Right kidney (tissue), 1 donor: ENCODE data around the gene DVL1.

Experiments
- DNase-seq: peaks from one replicate; pipeline ENCODE4 v3.0.0-alpha.2; 2016

DVL1 gene

DNA sequence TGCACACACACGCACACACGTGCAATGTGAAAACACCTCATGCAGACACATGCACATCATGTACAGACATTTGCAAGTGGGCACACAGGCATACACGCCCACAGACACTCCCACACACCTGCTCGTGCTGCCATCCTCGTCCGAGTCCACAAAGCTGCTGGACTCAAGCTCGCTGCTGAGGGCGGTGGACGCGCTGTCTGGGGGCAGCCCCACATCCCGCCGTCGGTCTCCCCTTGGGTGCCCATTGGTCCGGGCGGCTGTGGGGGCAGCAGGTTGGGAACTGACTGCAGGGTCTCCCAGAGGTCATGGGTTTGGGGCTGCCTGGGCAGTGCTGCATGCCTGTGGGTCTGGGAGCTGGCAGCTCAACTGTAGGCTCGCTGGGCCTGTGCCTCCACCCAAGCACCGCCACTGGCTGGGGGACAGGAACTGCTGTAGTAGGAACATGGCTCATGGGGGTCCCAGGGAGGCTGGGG is 7.6 kb downstream of the DVL1 start:
- no peak for DNase-seq

DNA sequence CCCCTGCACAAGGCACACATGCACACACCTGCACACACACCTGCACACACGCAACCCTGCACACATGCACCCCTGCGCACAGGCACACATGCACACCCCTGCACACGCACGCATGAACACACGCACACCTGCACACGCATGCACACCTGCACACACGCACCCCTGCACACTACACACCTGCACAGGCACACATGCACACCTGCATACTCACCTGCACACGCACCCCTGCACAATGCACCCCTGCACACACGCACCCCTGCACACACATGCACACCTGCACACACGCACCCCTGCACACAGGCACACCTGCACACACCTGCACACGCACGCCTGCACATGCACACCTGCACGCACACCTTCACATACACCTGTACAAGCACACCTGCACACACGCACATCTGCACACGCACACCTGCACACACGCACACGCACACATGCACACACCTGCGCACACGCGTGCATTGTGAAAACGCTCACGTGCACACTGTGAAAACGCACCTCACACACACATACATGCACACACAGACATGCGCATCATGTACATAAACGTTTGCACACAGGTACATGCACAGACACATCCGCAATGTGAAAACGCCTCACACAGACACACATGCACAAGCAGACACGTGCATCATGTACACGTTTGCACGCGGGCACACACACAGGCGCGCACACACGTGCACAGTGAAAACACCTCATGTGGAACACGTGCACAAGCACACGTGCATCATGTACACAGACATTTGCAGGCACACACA is 8.2 kb downstream of the DVL1 start:
- DNase-seq = no peak

DNA sequence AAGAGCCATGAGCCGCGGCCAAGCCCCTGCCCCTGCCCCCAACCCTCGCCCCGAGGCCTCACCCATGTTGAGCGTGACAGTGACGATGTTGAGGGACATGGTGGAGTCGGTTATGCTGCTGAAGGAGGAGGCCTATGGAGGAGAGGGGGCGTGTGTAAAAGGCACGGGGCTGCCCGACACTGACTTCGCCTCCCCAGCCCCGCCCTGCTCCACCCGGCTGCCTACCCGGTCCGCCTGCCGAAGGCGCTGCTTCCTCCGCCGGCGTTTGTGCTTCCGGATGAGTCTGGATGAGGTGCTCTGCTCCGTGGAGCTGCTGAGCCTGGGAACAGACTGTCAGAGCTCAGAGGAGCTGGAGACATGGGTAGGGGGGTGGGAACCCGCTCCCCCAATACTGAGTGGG is 9.0 kb downstream of the DVL1 start:
- no peak for DNase-seq

DNA sequence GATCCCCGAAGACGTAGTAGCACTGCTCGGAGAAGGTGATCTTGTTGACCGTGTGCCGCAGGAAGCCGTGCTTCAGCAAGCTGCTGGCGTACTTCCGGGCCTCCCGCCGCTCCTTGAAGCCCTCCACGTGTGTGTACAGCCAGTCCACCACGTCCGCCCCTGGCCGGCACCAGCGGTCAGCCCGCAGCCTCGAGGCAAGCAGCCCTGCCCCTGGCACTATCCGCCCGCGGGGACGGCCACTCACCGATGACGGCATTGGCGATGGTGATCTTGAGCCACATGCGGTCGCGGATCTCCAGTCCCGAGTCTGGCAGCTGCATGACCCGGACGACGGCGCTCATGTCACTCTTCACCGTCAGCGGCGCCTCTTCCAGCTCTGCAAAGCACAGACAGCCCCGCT is 10.9 kb downstream of the DVL1 start:
- no peak for DNase-seq

DNA sequence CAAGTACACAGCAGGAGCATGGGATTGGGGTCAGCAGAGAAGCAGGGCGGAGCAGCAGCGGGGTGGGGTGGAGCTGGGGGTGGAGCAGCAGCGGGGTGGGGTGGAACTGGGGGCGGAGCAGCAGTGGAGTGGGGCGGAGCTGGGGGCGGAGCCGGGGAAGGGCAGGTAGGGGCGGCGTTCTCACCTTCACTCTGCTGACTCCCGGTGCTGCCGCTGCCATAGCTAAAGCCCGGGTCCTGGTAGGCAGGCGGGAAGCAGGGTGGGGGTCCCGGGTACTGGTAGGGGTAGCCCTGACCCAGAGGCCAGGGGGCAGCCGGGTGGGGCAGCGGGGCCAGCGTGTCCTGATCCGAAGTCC is 11.4 kb downstream of the DVL1 start:
- DNase-seq = no peak

DNA sequence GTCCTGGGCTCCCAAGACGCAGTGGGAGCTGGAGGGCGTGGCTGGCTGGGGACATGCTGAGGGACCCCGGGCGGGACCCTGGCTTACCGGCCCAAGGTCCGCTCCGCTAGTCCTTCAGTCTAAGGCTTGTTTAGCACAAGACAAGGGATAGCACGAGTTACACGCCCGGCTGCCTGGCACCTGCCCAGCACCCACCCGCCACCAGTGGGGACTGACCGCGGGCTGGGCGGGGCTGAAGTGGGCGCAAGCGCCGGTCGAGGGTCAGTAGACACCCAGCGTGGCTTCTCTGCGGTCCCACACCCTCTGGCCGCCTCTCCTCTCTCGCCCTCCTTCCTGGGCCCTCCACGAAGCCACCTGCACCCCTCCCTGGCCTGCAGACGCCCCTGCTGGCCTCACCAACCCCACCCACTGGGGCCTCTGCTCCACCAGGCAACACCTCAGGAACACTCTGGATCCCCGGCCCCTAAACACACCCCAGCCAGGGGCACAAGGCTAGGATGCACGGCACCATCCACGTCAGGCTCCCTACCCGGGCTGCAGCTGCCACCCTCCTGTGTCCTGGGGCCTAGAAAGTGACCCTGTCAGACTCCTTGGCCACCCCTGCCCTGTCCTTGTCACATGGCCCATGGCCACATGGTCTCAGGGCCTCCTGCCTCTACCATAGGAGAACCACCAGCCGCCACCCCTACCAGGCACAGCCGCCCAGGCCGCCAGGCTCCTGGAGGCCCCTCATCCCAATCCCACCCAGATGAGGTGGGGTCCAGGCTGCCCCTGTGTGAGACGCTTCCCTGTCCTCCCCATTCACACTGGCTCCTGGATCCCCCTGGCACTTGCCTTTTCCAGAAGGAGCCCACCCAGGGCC is 12.1 kb downstream of the DVL1 start:
- no peak for DNase-seq

DNA sequence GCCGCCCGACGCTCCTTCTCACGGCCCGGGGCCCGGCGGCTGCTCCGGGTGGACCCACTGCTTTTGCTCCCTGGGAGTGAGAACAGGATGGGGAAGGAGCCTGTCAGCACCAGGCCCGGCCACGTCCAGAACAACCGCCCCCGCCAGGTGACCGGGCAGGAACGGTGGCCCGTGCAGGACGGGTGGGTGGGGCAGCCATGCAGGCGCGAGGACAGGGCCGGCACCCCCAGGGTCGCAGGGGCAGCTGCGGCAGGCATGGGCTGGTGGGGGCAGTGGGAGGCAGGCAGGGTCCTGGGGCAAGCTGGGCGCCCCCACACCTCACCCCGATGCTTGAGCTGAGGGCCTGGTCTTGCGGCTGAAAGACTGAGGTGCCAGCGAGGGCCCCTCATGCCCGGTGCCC is 12.8 kb downstream of the DVL1 start:
- no peak for DNase-seq

DNA sequence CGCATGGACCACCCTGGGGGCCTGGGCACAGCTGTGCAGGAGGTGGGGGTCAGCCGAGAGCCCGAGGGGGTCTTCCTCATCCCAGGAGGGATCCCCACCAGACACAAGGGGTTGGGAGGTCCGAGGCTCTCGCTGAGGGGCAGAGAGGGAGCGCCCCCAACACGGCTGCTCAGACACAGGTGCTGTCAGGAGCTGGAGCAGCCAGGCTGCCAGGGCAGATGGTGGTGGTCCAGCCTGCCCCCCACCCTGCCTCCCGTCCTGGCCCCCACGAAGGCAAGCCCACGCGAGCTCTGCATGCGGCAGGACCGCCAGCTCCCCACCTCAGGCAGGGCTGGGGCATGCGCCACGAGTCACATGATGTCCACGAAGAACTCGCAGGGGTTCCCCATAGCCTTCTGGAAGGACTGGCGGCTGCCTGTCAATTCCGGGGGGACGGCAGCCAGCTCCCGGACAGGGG is 13.4 kb downstream of the DVL1 start:
- no peak for DNase-seq

DNA sequence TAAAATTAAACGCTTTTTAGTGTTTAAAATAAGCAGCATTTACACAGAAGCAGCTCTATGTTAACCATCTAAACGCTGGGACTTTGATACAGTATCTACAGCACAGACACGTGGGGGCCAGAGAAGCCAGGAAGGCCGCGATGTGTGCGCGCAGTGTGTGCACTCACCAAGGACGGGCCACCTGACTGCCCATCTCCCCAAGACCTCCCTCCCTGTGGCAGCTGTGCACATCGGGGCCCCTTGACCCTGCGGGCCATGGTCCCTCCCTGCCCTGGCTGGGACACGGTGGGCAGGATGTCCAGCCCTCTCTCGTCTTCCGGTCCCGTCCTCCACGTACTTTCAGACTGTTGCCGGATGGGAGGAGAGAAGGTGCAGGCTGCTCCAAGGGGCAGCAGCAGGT is 13.9 kb downstream of the DVL1 start:
- no peak for DNase-seq

DNA sequence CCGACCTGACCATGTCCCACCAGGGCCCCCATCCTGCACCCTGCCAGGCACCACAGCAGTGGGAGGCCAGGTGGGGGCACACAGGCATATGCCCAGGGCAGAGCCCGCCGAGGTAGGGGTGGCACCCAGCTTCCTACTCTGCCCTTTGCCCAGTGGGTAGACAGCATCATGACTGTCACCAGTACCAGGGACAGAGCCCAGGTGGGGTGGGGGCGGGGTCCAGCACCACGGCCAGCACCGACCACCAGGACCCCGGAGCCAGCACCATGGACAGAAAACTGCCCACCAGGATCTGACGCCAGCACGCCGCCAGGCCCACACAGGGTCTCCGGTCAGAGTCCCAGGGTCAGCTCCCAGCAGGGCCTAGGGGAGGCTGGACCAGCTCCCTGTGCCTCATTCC is 14.4 kb downstream of the DVL1 start:
- DNase-seq = peak; percentile 41

DNA sequence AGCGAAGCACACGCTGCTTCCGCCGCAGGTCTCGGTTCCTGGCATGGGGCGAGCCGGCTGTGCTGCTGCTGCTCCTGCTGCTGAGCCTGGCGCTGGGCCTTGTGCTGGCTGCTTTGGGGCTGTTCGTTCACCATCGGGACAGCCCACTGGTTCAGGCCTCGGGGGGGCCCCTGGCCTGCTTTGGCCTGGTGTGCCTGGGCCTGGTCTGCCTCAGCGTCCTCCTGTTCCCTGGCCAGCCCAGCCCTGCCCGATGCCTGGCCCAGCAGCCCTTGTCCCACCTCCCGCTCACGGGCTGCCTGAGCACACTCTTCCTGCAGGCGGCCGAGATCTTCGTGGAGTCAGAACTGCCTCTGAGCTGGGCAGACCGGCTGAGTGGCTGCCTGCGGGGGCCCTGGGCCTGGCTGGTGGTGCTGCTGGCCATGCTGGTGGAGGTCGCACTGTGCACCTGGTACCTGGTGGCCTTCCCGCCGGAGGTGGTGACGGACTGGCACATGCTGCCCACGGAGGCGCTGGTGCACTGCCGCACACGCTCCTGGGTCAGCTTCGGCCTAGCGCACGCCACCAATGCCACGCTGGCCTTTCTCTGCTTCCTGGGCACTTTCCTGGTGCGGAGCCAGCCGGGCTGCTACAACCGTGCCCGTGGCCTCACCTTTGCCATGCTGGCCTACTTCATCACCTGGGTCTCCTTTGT is 15.5 kb downstream of the DVL1 start:
- DNase-seq = no peak

DNA sequence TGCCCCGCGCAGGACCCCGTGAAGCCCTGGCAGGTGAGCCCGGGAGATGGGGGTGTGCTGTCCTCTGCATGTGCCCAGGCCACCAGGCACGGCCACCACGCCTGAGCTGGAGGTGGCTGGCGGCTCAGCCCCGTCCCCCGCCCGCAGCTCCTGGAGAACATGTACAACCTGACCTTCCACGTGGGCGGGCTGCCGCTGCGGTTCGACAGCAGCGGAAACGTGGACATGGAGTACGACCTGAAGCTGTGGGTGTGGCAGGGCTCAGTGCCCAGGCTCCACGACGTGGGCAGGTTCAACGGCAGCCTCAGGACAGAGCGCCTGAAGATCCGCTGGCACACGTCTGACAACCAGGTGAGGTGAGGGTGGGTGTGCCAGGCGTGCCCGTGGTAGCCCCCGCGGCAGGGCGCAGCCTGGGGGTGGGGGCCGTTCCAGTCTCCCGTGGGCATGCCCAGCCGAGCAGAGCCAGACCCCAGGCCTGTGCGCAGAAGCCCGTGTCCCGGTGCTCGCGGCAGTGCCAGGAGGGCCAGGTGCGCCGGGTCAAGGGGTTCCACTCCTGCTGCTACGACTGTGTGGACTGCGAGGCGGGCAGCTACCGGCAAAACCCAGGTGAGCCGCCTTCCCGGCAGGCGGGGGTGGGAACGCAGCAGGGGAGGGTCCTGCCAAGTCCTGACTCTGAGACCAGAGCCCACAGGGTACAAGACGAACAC is 16.3 kb downstream of the DVL1 start:
- DNase-seq = no peak

DNA sequence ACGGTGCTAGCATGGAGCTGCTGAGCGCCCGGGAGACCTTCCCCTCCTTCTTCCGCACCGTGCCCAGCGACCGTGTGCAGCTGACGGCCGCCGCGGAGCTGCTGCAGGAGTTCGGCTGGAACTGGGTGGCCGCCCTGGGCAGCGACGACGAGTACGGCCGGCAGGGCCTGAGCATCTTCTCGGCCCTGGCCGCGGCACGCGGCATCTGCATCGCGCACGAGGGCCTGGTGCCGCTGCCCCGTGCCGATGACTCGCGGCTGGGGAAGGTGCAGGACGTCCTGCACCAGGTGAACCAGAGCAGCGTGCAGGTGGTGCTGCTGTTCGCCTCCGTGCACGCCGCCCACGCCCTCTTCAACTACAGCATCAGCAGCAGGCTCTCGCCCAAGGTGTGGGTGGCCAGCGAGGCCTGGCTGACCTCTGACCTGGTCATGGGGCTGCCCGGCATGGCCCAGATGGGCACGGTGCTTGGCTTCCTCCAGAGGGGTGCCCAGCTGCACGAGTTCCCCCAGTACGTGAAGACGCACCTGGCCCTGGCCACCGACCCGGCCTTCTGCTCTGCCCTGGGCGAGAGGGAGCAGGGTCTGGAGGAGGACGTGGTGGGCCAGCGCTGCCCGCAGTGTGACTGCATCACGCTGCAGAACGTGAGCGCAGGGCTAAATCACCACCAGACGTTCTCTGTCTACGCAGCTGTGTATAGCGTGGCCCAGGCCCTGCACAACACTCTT is 17.0 kb downstream of the DVL1 start:
- no peak for DNase-seq

DNA sequence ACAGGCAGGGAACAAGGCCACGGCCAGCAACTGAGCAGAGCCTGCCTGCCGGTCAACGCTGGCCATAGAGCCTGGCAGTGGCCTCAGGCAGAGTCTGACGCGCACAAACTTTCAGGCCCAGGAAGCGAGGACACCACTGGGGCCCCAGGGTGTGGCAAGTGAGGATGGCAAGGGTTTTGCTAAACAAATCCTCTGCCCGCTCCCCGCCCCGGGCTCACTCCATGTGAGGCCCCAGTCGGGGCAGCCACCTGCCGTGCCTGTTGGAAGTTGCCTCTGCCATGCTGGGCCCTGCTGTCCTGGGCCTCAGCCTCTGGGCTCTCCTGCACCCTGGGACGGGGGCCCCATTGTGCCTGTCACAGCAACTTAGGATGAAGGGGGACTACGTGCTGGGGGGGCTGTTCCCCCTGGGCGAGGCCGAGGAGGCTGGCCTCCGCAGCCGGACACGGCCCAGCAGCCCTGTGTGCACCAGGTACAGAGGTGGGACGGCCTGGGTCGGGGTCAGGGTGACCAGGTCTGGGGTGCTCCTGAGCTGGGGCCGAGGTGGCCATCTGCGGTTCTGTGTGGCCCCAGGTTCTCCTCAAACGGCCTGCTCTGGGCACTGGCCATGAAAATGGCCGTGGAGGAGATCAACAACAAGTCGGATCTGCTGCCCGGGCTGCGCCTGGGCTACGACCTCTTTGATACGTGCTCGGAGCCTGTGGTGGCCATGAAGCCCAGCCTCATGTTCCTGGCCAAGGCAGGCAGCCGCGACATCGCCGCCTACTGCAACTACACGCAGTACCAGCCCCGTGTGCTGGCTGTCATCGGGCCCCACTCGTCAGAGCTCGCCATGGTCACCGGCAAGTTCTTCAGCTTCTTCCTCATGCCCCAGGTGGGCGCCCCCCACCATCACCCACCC is 17.9 kb downstream of the DVL1 start, which contains the start of gene TAS1R3:
TAS1R3 (plus strand) TSS at position 213 of the 898 bp plus-strand sequence; CDS start at position 279, 66 bp downstream.
- DNase-seq = no peak

DNA sequence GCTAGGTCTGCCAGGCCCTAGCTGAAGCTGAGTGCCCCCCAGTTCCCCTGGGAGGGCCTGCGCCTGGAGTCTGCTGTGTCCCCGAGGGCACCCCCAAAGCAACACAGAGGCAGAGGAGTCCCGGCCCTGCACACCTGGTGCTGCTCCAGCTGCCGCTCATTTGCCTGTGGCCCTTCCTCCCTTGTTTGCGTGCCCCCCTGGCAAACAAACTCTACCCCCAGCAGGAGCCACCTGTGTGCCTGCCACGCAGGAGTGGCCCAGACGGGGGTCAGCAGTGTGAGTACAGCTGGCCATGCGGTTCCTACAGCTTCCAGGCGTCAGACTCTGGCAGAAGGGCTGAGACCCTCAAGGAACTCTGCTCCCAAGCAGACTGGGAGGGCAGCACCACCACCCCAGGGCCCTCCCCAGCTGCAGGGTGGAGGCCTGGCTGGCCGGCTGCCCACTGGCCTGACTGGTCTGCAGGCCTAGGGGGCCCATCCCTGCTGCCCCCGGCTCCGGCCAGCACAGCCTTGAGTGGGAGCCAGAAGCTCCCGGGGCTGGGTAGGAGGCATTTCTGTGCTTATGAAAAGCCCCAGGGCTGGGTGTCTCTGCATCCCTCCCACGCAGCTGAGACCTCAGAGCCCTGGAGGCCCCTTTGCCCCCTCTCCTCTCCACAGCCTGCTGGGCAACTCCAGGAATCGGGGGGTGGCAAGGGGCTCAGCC is 18.7 kb downstream of the DVL1 start:
- no peak for DNase-seq

DNA sequence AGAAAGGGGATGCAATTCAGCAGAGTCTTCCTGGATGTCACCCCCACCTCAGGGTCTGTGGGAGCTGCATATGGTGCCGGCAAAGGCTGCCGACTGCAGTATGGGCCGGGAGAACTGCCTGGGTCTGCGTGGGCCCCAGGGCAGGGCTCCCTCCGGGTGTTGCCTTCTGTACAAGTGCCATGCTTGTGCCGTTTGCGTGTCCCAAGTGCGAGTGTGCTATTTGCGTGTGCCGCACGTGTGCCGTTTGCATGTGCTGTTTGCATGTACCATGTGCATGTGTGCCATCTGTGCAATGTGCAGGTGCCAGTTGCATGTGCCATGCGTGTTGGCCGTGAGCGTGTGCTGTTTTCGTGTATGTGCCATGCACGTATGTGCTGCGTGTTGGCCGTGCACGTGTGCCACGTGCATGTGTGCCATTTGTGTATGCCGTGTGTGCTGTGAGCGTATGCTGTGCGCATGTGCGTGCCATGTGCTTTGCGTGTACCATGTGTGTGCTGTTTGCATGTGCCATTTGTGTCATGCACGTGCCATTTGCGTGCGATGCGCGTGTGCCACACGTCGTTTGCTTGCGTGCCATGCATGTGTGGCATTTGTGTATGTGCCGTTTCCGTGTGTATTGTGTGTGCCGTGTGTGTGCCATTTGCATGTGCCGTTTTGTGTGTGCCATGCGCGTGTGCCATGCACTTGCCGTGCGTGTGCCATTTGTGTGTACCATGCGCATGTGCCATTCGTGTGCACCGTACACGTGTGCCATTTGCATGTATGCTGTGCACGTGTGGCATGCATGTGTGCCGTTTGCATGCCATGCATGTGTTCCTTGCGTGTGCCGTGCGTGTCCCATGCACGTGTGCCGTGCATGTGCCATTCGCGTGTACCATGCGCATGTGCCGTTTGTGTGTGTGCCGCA is 19.7 kb downstream of the DVL1 start:
- DNase-seq = no peak

DNA sequence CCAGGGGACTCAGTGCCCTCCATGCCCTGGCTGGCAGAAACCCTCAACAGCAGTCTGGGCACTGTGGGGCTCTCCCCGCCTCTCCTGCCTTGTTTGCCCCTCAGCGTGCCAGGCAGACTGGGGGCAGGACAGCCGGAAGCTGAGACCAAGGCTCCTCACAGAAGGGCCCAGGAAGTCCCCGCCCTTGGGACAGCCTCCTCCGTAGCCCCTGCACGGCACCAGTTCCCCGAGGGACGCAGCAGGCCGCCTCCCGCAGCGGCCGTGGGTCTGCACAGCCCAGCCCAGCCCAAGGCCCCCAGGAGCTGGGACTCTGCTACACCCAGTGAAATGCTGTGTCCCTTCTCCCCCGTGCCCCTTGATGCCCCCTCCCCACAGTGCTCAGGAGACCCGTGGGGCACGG is 21.0 kb downstream of the DVL1 start:
- DNase-seq = no peak

DNA sequence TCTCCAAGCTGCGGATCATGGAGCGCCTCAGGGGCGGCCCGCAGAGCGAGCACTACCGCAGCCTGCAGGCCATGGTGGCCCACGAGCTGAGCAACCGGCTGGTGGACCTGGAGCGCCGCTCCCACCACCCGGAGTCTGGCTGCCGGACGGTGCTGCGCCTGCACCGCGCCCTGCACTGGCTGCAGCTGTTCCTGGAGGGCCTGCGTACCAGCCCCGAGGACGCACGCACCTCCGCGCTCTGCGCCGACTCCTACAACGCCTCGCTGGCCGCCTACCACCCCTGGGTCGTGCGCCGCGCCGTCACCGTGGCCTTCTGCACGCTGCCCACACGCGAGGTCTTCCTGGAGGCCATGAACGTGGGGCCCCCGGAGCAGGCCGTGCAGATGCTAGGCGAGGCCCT is 21.9 kb downstream of the DVL1 start:
- no peak for DNase-seq
